Superior temporal gyrus (tissue), 1 donor: ENCODE results near the gene GEMIN7.
"Not testable (repeated sequence)": the region's sequence is repeated elsewhere in the genome, so short reads cannot be mapped to it uniquely, and the experiment has no call there.

ENCODE experiments used
- DNase-seq: peaks from one replicate; pipeline ENCODE4 v3.0.0-alpha.2; 2016; ENCODE audit errors: extremely low spot score

Gene GEMIN7

DNA sequence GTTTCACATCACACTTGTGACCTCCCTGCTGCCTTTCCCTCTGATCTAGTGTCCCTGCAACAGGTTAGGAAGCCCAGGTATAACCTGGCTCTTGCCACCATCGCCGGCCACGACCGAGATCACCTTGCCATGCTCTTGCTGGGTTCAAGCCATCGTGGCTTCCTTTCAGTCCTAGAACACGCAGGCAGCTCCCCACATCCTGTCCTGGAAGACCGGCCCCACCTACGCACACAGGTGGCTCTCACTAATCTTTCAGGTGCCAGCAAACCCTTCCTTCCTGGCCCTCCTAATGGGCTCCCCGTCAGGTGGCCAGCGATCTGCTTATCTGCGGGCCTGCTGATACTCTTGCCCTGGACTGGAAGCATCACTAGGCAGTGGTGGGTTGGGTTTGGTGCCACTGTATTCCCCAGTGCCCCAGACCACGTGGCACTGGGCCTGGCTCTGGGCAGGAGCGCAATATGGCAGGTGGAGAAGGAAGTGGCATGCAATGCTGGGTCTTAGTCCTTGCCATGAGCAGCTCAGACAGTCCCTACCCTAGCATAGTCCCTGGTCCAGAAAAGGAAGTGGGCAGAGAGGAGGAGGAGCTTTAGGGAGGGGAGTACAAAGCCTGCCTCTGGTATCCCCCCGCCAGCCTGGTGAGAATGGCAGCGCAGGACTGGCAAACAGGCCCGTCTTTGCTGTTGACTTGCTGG, 25.7 kb downstream of the GEMIN7 start:
- no peak for DNase-seq

DNA sequence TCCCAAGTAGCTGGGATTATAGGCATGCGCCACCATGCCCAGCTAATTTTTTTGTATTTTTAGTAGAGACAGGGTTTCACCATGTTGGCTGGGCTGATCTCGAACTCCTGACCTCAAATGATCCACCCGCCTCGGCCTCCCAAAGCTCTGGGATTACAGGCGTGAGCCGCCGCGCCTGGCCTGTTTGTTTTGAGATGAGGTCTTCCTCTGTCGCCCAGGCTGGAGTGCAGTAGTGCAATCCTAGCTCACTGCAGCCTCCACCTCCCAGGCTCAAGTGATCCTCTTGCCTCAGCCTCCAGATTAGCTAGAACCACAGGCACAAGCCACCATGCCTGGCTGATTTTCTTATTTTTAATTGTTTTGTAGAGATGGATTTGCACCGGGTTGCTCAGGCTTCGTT, 27.3 kb downstream of the GEMIN7 start:
- DNase-seq, result not testable (repeated sequence)

DNA sequence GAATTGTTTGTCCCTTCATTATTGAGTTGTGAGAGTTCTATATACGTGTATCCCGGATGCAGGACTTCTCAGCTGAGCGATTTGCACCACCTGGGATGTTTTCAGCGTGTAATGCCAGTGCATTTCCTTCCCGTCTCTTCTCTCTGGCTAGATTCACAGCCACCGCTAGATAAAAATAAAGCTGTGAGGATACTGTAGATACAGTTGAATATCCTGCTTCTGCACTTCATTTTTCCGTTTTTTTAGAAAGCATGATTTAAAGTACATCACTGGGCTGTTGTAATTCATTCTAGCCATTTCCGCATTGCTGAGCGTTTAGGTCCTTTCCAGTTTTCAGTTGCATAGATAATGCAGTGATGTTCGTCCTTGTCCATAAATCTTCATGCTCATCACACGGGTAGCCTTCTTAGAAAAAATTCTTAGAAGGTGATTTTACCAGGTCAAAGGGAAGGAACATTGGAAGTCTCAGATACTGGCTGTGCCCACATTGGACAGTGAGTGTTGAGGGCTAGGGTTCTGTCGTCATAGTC, 28.6 kb downstream of the GEMIN7 start:
- no peak for DNase-seq

DNA sequence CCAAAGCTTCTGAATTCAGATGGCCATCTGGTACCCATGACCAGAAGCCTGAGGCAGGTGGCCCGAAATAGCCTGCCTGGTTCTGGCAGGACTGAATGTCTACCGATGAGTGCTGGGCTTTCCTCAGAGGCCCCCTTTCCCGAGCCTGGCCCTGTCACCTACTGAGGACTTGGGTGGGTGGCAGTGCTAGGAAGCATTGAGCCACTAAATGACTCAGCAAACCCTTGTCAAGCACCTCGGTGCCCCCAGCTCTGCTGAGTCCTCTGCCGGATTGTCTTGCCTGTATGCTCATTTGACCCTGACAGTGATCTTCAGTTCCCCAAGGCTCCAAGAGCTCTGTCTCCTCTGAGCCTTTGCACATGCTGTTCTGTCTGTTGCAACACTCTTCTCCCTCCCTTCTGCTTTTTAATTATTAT, 31.8 kb downstream of the GEMIN7 start:
- DNase-seq, result no peak

DNA sequence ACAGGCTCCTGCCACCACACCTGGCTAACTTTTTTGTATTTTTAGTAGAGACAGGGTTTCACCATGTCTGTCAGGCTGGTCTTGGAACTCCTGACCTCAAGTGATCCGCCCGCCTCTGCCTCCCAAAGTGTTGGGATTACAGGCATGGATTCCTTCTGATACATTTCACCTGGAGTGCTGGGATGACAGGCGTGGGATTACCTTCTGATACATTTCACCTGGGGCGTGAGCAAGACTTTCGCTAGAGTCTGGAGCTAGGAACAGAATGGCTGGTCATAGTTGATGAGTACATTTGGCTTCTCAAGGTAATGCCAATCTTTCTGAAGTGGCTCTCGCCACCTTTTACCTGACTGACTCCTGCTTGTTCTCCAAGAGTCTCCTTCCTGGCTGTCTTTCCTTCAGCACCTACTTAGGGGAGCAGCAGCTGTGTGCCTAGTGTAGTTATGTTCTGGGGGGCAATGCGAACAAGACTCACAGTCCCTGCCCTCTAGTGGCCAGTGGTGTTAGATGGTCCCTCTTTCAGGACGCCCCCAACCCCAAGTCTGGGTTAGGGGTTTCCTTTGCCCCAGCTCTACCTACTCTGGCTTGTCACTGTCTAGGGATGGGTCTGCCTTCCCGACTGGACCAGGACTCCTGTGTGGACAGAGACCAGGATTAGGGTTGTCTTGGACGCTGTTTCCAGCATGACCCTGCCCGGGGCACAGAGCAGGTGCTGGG, 33.2 kb downstream of the GEMIN7 start:
- no peak for DNase-seq

DNA sequence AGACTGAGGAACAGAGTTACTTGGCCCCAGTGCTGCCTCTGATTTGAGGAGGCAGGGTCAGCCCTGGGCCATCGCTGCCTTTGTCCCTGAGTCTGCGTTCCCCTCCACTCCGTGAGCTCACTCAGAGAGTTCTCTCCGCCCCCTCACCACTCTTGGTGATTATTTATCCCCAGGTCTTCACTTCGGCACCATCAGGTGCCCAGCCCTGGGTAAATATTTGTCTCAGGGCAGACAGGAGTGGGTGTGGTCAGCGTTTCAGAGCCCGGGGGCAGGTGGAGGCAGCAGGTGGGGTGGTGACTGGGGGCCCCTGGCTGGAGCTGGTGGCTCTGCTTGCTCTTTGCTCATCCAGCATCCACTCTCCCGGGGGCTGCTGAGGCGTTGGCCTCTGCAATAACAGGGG, 34.6 kb downstream of the GEMIN7 start:
- no peak for DNase-seq

DNA sequence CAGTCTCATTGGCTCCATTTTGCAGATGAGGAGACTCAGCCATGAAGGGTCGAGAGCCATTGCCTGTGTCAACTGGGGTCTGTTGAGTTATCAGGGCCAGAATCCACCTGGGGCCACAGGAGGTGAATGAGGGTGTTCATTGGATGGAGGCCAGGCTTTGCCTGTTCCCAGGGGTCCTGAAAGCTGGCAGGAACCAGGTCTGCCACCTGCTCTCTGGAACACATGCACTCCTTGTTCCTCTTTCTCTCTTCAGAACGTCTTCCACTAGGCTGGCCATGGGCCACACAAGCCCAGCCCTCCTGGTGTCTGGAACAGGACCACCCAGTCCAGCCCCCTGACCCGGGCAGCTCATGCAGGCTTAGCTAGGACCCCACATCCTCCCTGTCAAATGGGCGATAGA, 35.1 kb downstream of the GEMIN7 start:
- DNase-seq, result no peak

DNA sequence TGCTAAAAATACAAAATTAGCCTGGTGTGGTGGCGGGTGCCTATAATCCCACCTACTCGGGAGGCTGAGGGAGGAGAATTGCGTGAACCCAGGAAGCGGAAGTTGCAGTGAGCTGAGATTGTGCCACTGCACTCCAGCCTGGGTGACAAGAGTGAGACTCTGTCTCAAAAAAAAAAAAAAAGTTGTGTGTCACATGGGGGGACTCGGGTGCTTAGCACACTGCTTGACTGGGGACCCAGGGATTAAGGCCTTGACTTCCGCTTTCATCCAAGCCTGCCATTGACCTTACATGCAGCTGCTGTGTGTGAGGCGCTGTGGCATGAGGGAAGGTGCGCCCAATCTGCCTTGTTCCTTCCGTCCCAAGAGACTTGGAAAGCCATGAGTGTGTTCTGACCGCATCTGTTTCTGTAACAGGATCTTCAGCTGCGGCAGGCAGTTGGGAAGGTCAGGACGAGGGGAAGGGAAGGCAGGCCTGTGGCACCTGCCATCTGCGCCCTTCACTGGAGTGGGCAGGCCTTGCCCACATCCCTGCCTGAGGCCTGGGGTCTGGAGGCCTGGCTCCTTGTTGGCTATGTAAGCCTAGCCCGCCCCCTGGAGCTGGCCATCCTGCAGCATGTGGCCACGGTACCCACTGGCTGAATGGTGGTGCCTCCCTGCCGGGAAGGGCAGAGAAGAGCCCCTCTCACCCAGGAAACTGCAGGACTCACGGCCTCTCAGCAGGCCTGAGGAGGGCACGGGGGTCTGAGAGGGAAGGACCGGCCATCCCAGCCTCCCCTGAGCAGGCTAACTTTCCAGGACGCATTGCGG, 37.0 kb downstream of the GEMIN7 start:
- no peak for DNase-seq

DNA sequence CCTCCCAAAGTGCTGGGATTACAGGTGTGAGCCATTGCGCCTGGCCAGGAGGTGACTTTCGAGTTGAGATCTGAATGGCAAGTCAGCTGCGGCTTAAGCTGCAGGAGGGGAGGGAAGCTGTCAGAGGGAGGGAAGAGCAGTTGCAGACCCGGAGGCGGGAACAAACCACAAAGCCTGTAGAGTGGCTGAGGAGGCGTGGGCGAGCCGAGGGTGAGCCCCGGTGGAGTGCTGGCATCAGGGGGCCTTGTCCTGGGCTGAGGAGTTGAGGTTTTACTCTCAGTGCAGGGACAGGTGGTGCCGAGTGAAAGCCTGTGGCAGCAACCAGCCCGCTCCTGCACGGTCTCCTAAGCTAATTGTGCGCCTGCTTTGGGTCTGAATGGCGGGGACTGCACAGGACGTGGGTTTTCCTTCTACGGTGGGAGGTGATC, 38.1 kb downstream of the GEMIN7 start:
- no peak for DNase-seq

DNA sequence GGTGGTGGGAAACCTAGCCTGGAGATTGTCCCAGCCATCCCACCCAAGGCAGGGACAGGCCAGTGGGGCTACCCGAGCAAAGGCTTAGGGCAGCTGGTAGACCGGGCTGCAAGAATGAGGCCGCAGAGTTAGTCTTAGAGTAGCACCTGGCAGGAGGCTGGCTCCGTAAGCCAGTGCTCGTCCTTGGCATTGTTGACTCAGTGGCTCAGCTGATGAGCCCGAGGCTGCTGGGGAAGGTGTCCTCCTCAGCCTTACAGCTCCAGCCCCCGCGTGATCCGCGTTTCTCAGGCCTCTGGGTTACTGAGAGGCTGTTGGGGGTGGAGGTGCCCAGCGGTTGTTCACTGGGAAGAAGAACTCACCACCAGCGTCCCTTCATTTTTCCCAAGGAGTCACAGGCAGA, 38.6 kb downstream of the GEMIN7 start:
- no peak for DNase-seq

DNA sequence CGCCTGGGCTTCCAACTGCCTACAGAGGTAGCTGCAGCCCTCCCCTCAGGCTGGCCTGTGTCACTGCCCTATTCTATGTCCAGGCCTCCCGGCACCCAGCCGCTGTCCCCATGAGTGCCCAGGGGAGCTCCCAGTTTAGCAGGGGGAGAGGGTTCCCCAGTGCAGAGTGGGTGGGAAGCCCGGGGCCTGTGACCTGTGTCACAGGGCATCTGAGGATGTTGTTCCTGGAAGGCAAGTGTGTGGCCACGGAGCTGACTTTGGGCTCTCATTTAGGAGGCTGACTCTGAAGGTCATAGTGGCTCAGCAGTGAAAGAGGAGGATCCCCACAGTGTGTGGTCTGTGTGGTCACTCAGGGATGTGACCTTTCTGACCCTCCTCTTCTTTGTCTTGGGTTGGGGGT, 39.0 kb downstream of the GEMIN7 start:
- no peak for DNase-seq

DNA sequence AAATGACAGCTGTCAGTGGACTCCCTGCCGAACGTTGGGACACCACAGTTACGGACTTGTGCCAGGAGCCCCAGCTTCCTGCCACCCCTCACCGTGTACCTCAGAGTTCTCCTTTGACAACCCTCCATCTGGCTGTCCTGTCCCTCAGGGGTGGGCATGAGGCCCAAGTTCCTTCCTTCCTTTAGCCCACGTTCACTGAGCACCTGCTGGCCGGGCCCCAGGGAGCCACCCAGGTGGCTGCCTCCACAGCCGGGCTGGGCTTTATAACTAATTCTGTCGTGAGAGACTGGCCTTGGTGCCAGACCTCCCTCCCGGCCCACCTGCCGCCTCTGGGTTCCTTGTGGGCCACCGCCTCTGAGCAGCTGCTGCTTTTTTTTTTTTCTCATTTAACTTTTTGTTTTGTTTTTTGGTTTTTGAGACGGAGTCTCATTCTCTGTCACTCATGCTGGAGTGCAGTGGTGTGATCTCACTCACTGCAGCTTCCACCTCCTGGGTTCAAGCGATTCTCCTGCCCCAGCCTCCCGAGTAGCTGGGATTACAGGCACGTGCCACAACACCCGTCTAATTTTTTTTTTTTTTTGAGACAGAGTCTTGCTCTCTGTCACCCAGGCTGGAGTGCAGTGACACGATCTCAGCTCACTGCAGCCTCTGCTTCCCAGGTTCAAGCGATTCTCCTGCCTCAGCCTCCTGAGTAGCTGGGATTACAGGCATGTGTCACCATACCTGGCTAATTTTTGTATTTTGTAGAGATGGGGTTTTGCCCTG, 39.7 kb downstream of the GEMIN7 start:
- not testable (repeated sequence) for DNase-seq

DNA sequence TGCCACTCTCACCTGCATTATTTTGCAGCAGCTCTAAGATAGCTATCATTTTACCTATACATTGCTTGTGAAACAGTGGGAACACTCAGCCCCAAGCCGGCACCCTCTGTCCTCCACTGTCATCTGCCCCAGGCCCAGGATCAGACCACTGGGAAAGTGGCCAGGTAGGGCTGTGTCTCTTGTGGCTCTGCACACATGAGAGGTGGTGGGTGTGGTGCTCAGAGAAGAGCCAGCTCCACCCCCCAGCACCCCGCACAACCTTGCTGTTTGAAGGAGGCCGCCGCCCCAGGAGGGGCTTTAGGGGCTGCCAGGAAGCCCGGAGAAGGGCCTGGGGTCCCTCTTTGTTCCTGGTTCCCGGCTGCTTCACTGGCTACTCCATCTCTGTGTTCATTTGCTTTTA, 40.5 kb downstream of the GEMIN7 start:
- no peak for DNase-seq

DNA sequence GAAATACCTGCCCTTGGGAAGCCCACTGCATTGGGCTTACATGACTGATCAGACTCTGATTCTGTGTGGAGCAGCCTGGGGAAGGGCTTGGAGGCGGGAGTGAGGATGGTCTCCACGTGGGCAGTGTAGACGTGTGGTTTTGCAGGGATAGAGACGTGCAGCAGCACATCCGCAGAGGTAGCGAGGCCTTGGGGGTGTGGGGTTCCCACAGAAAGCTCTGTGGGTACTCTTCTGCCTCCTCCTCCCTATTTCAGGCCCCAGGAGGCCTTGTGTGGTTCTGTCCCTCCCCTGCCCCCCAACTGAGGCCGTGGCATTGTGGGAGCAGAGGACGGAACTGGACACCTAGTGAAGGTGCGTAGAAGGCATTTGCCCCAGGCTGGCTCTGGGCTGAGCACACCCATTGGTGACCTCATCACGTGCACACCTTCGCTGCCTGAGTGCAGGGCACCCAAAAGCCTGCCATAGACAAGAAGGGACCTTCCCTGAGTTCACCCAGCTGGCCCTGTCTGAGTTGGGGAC, 42.8 kb downstream of the GEMIN7 start:
- no peak for DNase-seq

DNA sequence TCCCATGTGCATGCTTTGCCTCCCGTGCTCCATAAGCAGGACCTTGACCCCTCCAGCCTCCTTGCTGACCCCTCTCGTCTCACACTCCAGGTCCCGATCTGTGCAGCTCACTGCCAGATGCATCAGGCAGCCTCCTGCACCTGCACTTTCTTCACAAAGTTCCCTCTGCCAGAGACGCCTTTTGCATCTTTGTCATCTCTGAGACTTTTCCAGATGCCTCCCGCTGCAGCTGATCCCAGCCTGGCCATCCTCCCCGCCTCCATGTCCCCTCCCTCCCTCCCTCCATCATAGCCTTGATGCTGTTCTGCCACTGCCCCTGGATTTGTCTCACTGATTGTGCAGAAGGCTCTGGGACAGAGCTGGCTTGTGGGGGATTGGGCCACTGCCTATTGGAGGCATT, 43.8 kb downstream of the GEMIN7 start:
- no peak for DNase-seq

DNA sequence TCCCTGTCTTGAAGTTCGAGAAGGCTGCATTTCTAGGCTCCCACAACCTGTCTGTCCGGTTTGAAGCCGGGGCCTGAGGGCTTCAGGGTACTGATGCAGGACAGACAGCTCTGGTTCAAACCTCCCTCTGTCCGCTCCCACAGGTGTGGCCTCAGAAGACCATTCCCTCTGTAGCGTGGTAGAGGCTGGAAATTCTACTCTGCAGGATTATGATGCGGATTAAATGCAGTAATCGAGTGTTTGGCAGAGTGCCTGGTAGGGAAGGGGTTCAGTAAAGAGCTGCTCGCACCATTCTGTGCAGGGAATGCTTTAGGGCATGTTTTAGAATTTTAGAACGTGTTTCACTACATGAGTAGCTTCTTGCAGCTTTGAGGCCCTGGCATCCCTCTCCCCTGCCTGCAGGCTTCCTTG, 44.4 kb downstream of the GEMIN7 start:
- no peak for DNase-seq

DNA sequence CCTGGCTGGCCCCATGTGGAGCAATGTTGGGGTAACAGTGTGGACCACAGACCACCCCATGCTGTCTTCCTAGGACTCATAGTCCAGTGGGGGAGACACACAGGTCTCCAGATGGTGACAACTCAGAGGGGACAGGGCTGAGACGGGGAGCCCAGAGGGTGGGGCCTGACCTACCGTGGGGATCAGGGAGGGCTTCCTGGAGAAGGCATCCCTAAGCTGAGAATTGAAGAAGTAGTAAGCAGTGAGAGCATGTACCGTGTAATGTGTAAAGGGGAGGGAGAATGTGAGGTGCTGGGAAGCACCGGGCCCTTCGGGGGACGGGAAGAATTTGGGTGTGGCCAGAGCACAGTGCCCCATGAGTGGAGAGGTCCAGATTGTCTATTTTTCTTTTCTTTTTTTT, 45.0 kb downstream of the GEMIN7 start:
- DNase-seq, result no peak

DNA sequence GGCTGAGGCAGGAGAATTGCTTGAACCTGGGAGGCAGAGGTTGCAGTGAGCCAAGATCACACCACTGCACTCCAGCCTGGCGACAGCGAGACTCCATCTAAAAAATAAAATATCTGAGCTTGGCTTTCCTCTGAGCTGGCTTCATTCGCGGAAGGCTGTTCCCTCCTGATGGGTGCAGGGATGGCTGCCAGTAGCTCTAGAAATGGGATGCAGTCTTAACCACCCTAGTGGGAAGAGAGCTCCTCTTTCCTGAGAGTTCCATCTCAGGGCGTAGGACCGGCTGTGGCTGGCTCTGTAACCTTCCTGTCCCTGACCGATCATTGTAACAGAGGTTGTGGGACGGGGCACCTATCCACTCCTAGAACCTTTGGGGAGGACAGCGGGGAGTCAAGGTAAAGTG, 46.3 kb downstream of the GEMIN7 start:
- DNase-seq, result no peak

DNA sequence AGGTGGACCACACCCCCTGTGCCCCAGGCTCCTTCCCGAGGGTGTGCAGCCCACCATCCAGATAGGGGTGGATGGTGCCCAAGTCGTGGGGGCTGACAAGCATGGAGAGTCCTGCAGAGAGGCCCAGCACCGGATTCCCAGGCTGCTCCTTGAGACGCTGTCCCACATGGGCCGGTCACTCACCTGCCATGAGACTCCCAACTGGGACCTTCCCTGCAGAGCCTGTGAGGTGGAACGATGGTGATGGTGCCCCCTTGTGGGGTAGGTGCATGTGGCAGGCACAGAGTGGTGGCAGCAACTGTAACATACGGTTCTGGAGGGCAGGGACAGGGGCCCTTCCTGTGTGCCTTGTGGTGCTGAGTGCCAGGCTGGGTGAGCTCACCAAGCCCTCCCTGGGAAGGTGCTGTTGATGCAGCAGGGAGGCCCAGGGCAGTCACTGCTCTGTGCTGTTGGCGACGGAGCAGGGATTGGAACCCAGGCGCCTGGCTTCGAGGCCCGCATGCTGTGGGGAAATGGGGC, 47.0 kb downstream of the GEMIN7 start:
- DNase-seq, result peak; percentile 57

DNA sequence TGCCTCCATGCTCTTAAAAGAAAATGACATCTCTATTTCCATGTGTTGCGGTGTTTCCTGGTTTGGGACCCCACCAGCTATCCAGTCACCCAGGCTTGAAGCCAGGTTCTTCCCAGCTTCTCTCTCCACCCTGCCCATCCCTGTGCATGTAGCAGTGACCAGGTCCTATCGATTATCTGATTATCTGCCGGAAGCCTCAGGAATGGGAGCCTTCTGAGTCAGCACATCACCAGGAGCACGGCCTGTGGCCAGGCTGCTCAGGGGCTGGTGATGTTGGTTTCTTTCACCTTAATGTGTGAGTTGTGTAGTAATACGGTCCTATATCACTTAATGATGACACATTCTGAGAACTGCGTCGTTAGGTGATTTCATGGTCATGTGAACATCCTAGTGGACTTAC, 47.6 kb downstream of the GEMIN7 start:
- no peak for DNase-seq

DNA sequence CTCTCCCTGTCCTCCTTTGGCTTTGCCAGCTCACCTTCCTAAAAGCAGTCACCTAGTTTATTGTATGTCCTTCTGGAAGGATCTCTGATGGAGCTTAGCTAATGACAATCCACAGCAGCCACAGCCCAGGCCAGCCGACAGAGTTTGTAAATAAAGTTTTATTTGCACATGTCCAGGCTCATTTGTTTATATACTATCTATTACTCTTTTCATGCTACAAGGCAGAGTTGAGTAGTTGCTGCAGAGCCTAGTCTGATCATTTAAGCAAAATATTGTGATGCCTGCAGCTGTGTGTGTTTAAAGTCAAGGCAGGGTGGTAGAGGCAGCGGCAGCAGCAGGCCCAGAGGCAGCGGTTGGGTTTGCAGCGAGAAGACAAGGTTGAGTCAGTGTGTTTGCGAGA, 49.1 kb downstream of the GEMIN7 start:
- DNase-seq, result no peak
